Naive thymus-derived CD8-positive, alpha-beta T cell (primary cell): ENCODE data around the gene CD300LF. TPM values are rescaled to one million over a fixed set of nuclear protein-coding genes. Genes with fewer than 3 reads are reported as not detected.

Experiments used
- ATAC-seq, 2 donors: fragments of 150-1000 bp; cut with Tn5 transposase in 1 of 2; sonication (Bioruptor Pico), chemical (Tn5 transposase) in 1 of 2; 1 replicate in 1 of 2; 2 replicates in 1 of 2; pipeline ENCODE4 v1.10.0; 2021; ENCODE audit warnings: mild to moderate bottlenecking in 2 of 2, moderate library complexity in 2 of 2
- POLR2A ChIA-PET: fragments of 350-600 bp; sonication (Branson Sonifier 250); formaldehyde crosslinking; loops from one replicate; lab custom pipeline; 2021; ENCODE audit warnings: antibody characterized with exemption; lab: Charles Lee
- DNase-seq, 10 donors: peaks; one replicate each; pipeline versions ENCODE4 v3.0.0 to v3.0.0-alpha.2; 2020 to 2022
- H3K27ac Mint-ChIP-seq, 10 donors: one replicate each; pipeline ENCODE4 v1.8.0; 2020 to 2022; ENCODE audit warnings: mild to moderate bottlenecking in 10 of 10, mixed read lengths in 10 of 10, moderate library complexity in 4 of 10, inconsistent platforms in 1 of 10
- H3K27me3 Mint-ChIP-seq, 5 donors: one replicate each; pipeline ENCODE4 v1.8.0; 2021 to 2022; ENCODE audit warnings: mixed read lengths in 5 of 5
- H3K36me3 Mint-ChIP-seq, 3 donors: one replicate each; pipeline ENCODE4 v1.8.0; 2020 to 2022; ENCODE audit warnings: mixed read lengths in 3 of 3, mild to moderate bottlenecking in 2 of 3, inconsistent platforms in 1 of 3
- H3K4me1 Mint-ChIP-seq, 4 donors: one replicate each; pipeline ENCODE4 v1.8.0; 2021 to 2022; ENCODE audit warnings: mixed read lengths in 4 of 4
- H3K4me3 Mint-ChIP-seq, 10 donors: one replicate each; pipeline ENCODE4 v1.8.0; 2020 to 2022; ENCODE audit warnings: mild to moderate bottlenecking in 10 of 10, mixed read lengths in 10 of 10, moderate library complexity in 6 of 10, inconsistent platforms in 1 of 10
- H3K9me3 Mint-ChIP-seq, 9 donors: one replicate each; pipeline ENCODE4 v1.8.0; 2020 to 2022; ENCODE audit warnings: mixed read lengths in 9 of 9, mild to moderate bottlenecking in 3 of 9, inconsistent platforms in 1 of 9, moderate library complexity in 1 of 9
- polyA plus RNA-seq, 3 donors: library from polyadenylated mRNA; unstranded; fragments of 300-500 nt; fragmentation: Illumina TruSeq; gene quantifications; one replicate each; pipeline ENCODE4 v1.2.3, GENCODE V29; 2021
- total RNA-seq, 8 experiments: library from RNA in 2 of 8; stranded (reverse) in 2 of 8; gene quantifications; one replicate each; pipeline ENCODE4 v1.2.3 and lab custom pipeline; 2021 to 2026

Gene CD300LF
- total and polyA plus RNA-seq, 5 experiments from 2014 or later: 0.36 TPM; not detected in 4

GRCh38 chr17:74702116-74702871 lies 10.4 kb downstream of the CD300LF start:
- ATAC-seq: no peak
- Mint-ChIP-seq H3K27me3 (peaks cover 0 to 3% (median 2%) of the 10 kb centered on the region in 5 donors), H3K27ac (peak overlapping the region in 1 of 10 donors; percentile 19), H3K36me3 (no peaks in the 10 kb centered on the region), H3K9me3 (no peaks in the 10 kb centered on the region), H3K4me1 (peaks cover 0 to 7% (median 0%) of the 10 kb centered on the region in 4 donors), H3K4me3 (no peak overlapping the region)
- no peak for DNase-seq
- POLR2A ChIA-PET: no interaction called here

DNA sequence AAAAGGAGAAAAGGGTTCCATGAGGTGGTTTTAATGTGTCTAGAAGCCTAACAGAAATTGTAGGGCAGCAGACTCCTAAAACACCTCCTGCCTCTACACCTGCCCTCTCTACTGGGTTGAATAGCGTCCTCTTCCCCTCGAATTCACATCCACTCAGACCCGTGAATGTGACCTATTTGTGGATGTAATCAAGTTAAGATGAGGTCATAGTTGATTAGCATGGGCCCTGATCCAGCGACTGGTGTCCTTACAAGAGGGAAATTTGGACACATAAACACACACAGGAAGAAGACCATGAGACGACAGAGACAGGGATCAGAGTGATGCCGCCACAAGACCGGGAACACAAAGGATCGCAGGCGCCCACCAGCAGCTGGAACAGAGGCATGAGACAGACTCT lies 13.5 kb downstream of the CD300LF start:
- ATAC-seq: no peak
- Mint-ChIP-seq H3K27me3 (peaks cover 0 to 3% (median 2%) of the 10 kb centered on the region in 5 donors), H3K36me3 (no peaks in the 10 kb centered on the region), H3K9me3 (no peaks in the 10 kb centered on the region), H3K4me1 (peaks cover 0 to 8% (median 0%) of the 10 kb centered on the region in 4 donors), H3K4me3 (no peak overlapping the region), H3K27ac (no peak overlapping the region)
- POLR2A ChIA-PET: no interaction called here
- no peak for DNase-seq

- Mint-ChIP-seq H3K27me3 (peaks cover 0 to 6% (median 2%) of the 10 kb centered on the region in 5 donors), H3K9me3 (peaks cover 0 to 2% (median 0%) of the 10 kb centered on the region in 9 donors), H3K4me3 (no peak overlapping the region), H3K4me1 (peaks cover 0 to 8% (median 1%) of the 10 kb centered on the region in 4 donors), H3K27ac (no peak overlapping the region), H3K36me3 (no peaks in the 10 kb centered on the region)
- no peak for ATAC-seq
- POLR2A ChIA-PET: no interaction called here
- no peak for DNase-seq
Observed at GRCh38 chr17:74698069-74698468, 14.7 kb downstream of the CD300LF start.

- Mint-ChIP-seq H3K27ac (no peak overlapping the region), H3K9me3 (peaks cover 0 to 2% (median 0%) of the 10 kb centered on the region in 9 donors), H3K27me3 (peaks cover 0 to 6% (median 2%) of the 10 kb centered on the region in 5 donors), H3K4me1 (peaks cover 0 to 8% (median 1%) of the 10 kb centered on the region in 4 donors), H3K4me3 (no peak overlapping the region), H3K36me3 (no peaks in the 10 kb centered on the region)
- ATAC-seq (no peak), DNase-seq (no peak)
- POLR2A ChIA-PET: no interaction called here
Observed at GRCh38 chr17:74697515-74697914, 15.2 kb downstream of the CD300LF start.

- POLR2A ChIA-PET: interaction anchor here (0.5 to 0.7 kb wide), 2 partner anchors 14 to 235 kb away, joined by 3 to 6 read pairs; no protein-coding TSS in a partner anchor
- Mint-ChIP-seq H3K27ac (no peak overlapping the region), H3K4me3 (no peak overlapping the region), H3K27me3 (peaks cover 0 to 6% (median 2%) of the 10 kb centered on the region in 5 donors), H3K4me1 (peaks cover 0 to 7% (median 1%) of the 10 kb centered on the region in 4 donors), H3K9me3 (peaks cover 0 to 2% (median 0%) of the 10 kb centered on the region in 9 donors), H3K36me3 (no peaks in the 10 kb centered on the region)
- DNase-seq (no peak), ATAC-seq (no peak)
Observed at GRCh38 chr17:74695629-74696028, 17.1 kb downstream of the CD300LF start.

GRCh38 chr17:74694081-74694480 lies 18.6 kb downstream of the CD300LF start:
- H3K36me3 Mint-ChIP-seq: no peaks in the 10 kb centered on the region

DNA sequence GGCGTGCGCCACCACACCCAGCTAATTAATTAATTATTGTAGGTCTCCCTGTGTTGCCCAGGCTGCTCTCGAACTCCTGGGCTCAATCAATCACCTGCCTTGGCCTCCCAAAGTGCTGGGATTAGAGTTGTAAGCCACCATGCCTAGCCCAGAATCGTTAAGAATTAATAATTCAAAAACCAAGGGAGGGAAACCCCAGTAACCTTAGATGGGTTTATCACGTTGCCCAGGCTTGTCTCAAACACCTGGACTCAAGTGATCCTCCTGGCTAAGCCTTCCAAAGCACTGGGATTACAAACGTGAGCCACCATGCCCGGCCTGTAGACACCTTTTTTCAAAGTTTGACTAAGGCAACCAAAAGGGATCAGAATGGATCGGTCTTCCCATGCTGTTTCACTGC lies 21.6 kb downstream of the CD300LF start:
- DNase-seq: no peak
- H3K4me3 Mint-ChIP-seq: no peak overlapping the region
- ATAC-seq: no peak
- POLR2A ChIA-PET: interaction anchor here (0.6 kb wide), 1 partner anchor 10 kb away, joined by 4 read pairs; no protein-coding TSS in a partner anchor
- peaks cover 0 to 2% (median 0%) of the 10 kb centered on the region in 9 donors for H3K9me3 Mint-ChIP-seq
- H3K27me3 Mint-ChIP-seq: peaks cover 0 to 3% (median 0%) of the 10 kb centered on the region in 5 donors
- no peaks in the 10 kb centered on the region for H3K36me3 Mint-ChIP-seq
- H3K27ac Mint-ChIP-seq: no peak overlapping the region
- peaks cover 0 to 26% (median 1%) of the 10 kb centered on the region in 4 donors for H3K4me1 Mint-ChIP-seq

More at GRCh38 chr17:74694081-74694480, 18.6 kb downstream of the CD300LF start:
- POLR2A ChIA-PET: no interaction called here
- DNase-seq: no peak
- H3K9me3 Mint-ChIP-seq: peaks cover 0 to 2% (median 0%) of the 10 kb centered on the region in 9 donors
- H3K27me3 Mint-ChIP-seq: peaks cover 0 to 3% (median 2%) of the 10 kb centered on the region in 5 donors
- no peak overlapping the region for H3K4me3 Mint-ChIP-seq
- ATAC-seq: no peak
- no peak overlapping the region for H3K27ac Mint-ChIP-seq
- H3K4me1 Mint-ChIP-seq: peaks cover 0 to 20% (median 1%) of the 10 kb centered on the region in 4 donors

- Mint-ChIP-seq H3K27me3 (peaks cover 0 to 3% (median 0%) of the 10 kb centered on the region in 5 donors), H3K9me3 (peaks cover 0 to 2% (median 0%) of the 10 kb centered on the region in 9 donors), H3K4me1 (peaks cover 0 to 26% (median 1%) of the 10 kb centered on the region in 4 donors), H3K27ac (peak overlapping the region in 1 of 10 donors; percentile 29), H3K4me3 (no peak overlapping the region), H3K36me3 (no peaks in the 10 kb centered on the region)
- POLR2A ChIA-PET: no interaction called here
- no peak for DNase-seq
- ATAC-seq: no peak
Observed at GRCh38 chr17:74690409-74690825, 22.3 kb downstream of the CD300LF start.

DNA sequence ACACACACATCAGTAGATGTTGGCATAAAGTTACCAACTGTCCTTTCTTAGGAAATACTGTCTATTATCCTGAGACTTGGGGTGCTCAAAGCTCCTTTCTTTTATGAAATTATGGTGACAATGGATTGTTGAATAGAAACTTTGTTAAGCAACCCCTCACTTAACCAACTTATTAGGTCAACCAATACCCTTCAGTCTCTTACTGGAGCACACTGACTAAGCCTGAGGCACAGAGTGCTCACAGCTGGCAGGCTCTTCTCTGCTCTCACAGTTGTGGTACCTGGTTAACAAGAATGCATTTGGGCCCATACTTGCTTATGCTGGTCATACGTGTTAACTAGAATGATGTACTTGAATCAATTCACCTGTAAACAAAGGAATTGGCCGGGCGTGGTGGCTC lies 24.8 kb downstream of the CD300LF start:
- POLR2A ChIA-PET: interaction anchor here (0.6 kb wide), 1 partner anchor 90 kb away, joined by 3 read pairs; no protein-coding TSS in a partner anchor
- no peak for ATAC-seq
- H3K4me3 Mint-ChIP-seq: no peak overlapping the region

DNA sequence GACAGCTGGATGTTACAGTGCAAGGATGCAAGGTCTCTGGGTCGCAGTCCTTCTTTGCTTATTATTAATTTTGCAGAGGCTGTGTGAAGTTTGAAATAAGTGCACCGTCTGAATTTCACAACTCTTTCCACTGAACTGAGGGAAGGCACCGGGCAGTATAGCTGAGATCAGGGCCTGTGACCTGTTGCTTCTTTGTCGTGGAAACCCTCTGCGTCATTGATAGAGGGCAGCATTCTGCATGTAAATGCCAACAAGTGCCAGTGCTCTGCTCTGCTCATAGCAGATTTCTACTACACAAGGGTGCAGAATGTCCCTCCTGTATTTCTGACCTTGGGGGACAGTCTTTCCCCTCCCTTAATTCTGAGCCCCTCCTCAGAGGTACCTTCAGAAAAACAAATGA lies 26.0 kb downstream of the CD300LF start:
- ATAC-seq (no peak), DNase-seq (no peak)
- Mint-ChIP-seq H3K27me3 (peaks cover 1 to 9% (median 5%) of the 10 kb centered on the region in 5 donors), H3K27ac (no peak overlapping the region), H3K9me3 (no peaks in the 10 kb centered on the region), H3K4me3 (no peak overlapping the region), H3K36me3 (no peaks in the 10 kb centered on the region), H3K4me1 (peaks cover 0 to 30% (median under 1%) of the 10 kb centered on the region in 4 donors)
- POLR2A ChIA-PET: interaction anchor here (1.1 kb wide), 1 partner anchor 51 kb away, joined by 3 read pairs; the partner anchor contains the start of gene RAB37

More for the DNA sequence above, 24.8 kb downstream of the CD300LF start:
- Mint-ChIP-seq H3K4me1 (peaks cover 0 to 26% (median 0%) of the 10 kb centered on the region in 4 donors), H3K27ac (peak overlapping the region in 1 of 10 donors; percentile 32), H3K27me3 (peaks cover 0 to 2% (median 0%) of the 10 kb centered on the region in 5 donors), H3K36me3 (no peaks in the 10 kb centered on the region), H3K9me3 (no peaks in the 10 kb centered on the region)
- DNase-seq: no peak

GRCh38 chr17:74682471-74683190 lies 30.1 kb downstream of the CD300LF start:
- peak overlapping the region in 1 of 10 donors; percentile 20 for H3K4me3 Mint-ChIP-seq
- no peaks in the 10 kb centered on the region for H3K9me3 Mint-ChIP-seq
- peaks cover 1 to 14% (median 7%) of the 10 kb centered on the region in 5 donors for H3K27me3 Mint-ChIP-seq
- H3K36me3 Mint-ChIP-seq: no peaks in the 10 kb centered on the region
- no peak overlapping the region for H3K27ac Mint-ChIP-seq
- DNase-seq (no peak), ATAC-seq (no peak)
- POLR2A ChIA-PET: no interaction called here
- H3K4me1 Mint-ChIP-seq: peaks cover 11 to 27% (median 15%) of the 10 kb centered on the region in 4 donors

DNA sequence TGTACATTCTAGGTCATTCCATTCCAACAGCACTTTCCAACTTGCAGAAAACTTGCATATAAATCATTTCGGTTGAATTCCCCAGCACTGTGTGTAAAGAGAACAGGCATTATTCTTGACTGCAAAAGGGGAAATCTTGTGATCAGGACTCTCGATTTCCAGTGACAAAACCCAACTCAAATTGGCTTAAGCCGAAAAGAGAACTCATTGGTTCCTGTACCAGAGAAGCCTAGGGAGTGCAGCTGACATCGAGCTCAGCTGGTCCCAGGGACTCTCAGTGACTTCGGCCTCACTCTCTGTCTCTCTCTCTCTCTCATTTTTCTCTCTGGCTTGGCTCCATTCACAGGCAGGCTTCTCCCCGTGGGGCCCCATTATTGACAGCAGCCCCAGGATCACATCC lies 30.7 kb downstream of the CD300LF start:
- peak overlapping the region in 1 of 10 donors; percentile 20 for H3K4me3 Mint-ChIP-seq
- H3K27ac Mint-ChIP-seq: peak overlapping the region in 1 of 10 donors; percentile 15
- H3K9me3 Mint-ChIP-seq: no peaks in the 10 kb centered on the region
- H3K4me1 Mint-ChIP-seq: peaks cover 15 to 33% (median 20%) of the 10 kb centered on the region in 4 donors
- POLR2A ChIA-PET: interaction anchor here (0.6 kb wide), 1 partner anchor 63 kb away, joined by 3 read pairs; no protein-coding TSS in a partner anchor
- ATAC-seq (no peak), DNase-seq (no peak)
- peaks cover 1 to 14% (median 7%) of the 10 kb centered on the region in 5 donors for H3K27me3 Mint-ChIP-seq
- no peaks in the 10 kb centered on the region for H3K36me3 Mint-ChIP-seq
